ENCODE results near the gene NRXN2.

The NRXN2 gene

DNA sequence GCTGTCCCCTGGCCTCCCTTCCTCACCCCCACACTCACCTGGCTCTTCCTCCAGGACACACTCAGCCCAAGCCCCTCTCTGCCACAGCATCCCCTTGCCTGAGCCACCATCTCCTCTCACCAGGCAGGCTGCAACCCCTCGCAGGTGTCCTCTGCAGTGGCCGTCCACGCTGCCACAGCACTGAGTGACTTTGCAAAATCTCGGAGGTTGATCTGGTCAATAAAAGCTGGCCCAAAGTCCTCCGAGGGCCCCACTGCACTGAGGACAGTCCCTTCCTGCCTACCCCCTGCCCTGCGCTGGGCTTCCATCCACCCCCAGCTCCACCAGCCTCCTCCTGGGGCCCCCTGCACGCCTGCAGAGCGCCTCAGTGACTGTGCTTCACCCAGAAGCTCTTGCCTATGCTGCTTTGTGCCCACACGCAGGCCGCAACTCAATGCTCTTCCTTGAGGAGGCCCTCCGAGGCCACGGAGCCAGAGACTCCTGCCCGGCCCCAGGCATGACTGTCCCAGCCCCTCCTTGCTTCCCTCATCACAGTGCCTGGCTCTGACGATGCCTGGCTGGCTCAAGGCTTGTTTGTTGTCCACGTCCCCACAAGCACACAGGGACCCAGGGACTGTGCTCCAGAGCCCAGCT is 162.7 kb downstream of the NRXN2 start:
- DNase-seq, result no peak

DNA sequence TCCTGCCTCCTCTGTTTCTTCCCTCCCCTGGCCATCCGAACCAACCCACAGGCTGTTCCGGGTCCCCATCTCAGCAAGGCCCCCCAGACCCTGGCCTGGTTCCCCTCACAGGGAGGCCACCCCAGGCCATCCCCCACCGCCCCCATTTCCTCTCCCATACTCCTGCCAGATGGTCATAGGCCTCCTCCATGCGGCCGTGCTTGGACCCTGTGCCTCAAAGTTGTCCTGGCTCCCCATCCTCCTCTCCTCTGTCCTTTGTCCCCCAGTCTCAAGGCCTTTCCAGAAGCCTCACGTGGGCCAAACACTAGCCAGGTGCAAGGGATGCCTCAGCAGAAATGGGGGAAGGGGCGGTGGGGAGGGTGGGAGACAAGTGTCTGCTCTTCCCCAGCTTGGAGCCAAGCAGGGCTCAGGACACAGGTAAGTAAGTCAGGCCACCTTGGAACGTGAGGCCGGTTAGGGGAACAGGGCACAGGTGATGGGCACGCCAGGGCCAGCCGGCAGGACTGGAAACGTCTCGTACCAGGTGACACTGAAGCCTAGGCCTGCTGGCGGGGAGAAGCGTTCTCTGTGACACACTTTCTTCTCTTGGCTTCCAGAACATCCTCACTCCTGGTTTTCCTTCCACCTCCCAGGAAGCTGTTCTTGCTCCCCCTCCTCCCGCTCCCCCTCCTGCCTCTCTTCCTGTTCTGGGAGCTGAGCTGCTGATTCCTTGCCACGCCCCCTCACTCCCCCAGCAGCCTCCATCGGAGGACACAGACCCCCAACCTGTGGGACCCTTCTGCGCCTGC is 163.5 kb downstream of the NRXN2 start:
- DNase-seq, result no peak

DNA sequence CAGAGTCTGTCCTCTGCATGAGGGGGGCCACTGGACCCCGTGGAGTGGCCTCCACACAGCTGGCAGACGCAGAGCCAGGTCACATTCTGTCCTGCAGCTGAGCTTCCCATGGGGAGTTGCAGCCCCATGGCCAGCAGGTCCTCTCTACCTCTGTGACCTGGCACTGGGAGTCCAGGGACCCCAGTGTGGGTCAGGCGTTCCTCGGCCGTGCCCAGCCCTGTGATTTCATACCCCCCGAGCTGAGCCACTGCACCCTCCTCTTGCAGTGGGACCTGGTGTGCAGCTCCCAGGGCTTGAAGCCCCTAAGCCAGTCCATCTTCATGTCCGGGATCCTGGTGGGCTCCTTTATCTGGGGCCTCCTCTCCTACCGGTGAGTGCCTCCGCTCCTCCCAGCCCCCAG is 164.1 kb downstream of the NRXN2 start:
- DNase-seq, result no peak

DNA sequence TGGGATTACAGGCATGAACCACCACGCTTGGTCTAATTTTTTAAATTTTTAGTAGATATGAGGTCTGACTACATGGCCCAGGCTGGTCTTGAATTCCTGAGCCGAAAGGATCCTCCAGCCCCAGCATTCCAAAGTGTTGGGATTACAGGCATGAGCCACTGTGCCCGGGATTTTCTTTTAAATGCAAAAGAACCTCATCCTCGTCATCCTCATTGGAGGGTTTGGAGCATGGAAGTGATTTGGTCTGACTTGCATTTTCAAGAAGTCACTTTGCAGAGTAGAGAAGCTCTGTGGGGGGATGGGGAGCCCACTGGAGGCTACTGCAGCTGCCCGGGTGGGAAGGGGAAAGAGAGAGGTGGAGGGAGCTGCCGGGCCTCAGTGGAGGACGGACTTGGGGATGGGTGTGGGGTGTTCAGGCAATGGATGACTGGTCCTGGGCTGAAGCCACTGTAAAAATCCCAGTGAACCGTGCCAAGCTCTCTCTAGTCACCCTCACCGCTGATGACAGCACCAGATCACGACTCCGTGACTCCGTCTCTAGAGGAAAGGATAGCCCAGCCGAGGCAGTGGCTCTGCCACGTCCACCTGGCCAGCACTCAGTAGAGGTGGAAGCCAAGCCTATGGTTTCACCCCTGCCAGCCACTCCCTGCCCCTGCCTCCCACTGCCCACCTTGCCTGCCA is 164.8 kb downstream of the NRXN2 start:
- no peak for DNase-seq

DNA sequence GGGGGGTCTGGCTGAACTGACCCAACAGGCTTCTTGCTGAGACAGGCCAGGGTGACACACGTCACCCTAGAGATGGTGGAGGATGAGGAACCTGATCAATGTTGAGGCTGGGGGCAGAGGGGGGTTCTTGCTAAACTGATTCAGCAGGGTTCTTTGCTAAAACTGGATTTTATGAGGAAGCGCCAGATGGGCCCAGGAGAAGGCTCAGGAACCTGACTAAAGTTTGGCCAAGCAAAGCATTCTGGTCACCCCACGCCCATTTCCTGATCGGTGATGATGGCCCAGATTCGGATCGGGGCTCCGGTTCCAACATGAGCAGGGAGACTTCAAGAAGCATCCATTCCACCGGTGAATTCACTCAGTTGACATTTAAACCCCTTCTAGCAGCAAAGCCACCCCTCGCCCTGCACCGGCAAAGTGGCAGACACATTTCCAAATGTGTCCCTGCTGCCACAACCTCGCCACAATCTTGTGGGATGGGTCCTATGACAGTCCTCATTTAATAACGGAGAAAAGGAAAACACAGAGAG is 166.2 kb downstream of the NRXN2 start:
- DNase-seq, result no peak

All from effector CD8-positive, alpha-beta T cell (primary cell).